AG08396 (cell line): ENCODE results near the gene CXorf66.
"Not testable (repeated sequence)": the region's sequence is repeated elsewhere in the genome, so short reads cannot be mapped to it uniquely, and the experiment has no call there.

Experiments
- DNase-seq: peaks from one replicate; pipeline ENCODE4 v3.0.0; 2012; ENCODE audit warnings: low spot score, mixed read lengths

CXorf66 gene, protein sequence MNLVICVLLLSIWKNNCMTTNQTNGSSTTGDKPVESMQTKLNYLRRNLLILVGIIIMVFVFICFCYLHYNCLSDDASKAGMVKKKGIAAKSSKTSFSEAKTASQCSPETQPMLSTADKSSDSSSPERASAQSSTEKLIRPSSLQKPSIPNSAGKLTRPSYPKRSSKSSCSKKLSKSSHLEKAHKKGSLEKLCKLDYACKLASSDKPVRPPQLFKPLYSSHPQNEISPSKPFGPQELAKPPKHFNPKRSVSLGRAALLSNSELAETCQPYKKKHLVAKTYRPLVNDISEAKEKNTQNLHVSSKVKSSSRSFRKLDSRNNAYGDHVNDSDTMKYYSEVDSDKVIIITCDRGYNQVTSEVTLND

DNA sequence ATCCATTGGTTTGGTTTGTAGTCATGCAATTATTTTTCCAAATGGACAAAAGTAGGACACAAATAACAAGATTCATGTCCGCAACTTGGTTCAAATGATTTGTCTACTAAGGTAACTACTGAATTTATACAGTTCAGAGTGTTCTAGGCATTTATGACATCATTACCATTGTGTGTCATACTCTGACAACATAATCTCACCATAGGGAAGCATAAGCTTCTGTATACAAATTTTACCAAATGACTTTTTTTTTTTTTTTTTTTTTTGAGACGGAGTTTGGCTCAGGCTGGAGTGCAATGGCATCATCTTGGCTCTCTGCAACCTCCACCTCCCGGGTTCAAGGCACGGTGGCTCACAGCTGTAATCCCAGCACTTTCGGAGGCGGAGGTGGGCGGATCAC lies at the start of gene CXorf66:
Gene CXorf66, minus strand, starts transcription at position 101 of the 400 bp plus-strand sequence. Its CDS starts 25 bp downstream, at position 76.
- DNase-seq = no peak

DNA sequence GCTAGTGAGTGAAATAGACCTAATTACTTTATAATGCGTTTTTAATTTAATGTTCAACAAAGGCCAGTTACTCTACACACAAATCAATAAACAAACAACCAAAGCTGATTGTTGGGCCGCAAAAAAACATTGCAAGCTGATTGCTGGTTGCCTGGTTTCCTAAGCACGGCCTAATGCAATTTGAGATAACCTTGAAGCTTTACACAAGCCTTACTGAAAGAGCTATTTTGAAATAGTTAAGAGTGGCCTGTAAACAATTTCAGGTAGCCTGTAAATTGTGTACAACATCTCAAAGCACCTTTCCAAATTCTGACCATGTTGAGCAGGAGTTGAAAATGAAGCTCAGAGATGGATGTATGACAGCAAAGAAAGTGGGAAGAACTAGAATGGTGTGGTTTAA lies 17.5 kb upstream of the CXorf66 start:
- no peak for DNase-seq

DNA sequence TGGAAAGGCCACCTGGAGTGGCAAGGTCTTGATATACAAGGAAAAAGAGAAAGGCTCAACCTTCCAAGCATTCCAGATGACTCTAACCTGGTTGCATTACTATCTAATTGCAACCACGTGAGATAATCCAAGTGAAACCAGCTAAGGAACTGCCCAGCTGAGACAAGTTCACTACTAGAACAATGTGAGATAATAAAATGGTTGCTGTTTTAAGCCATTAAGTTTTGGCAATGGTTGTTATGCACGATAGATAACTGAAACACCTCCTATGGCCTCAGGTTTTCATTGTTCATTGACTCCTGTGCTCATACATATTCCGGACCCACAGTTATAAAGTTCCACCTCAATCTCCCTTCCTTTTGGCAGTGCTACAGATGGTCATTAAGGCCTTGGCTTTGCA lies 9.2 kb upstream of the CXorf66 start:
- no peak for DNase-seq

DNA sequence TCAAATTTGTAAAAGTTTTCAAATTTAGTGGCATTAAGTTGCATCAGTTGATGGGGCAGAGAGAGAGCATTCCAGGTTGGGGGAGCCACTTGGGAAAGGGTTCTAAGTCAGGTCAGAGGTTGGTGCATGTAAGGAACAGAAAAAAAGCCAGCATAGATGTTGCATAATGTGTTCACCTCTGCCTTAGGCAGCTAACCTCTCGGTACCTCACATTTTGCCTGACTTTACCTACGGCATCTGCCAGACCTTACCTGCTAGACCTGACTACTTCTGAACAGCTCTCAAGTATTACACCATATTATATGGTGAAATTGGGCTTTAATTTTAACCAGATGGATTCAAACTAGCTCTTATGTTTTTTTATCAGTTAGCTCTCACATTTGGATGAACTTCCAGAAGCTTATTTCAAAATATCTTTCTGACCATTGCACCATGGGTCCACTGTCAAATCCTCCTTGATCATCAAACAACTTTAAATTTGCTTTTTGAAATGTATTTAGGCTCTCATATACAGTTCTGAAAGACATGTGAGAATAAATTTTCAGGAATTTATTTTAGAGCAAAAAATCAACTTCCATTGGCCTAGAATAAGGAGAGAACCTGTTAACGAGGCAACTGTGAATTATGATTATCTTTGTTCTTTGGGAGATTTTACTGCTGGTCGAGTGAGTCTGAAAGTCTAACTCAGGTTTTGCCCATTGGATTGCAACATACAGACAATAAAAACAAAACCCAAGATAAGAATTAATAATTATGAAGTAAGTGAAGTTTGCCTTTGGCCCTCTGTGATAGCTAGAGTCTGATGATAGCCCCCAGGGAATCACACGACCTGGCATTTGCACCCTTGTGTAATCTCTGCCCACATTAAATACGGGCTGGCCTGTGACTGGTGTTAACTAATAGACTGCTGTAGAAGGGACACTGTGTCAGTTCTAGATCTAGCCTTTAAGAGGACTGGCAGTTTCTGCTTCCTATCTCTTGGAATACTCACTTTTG lies 7.6 kb upstream of the CXorf66 start:
- DNase-seq = no peak

DNA sequence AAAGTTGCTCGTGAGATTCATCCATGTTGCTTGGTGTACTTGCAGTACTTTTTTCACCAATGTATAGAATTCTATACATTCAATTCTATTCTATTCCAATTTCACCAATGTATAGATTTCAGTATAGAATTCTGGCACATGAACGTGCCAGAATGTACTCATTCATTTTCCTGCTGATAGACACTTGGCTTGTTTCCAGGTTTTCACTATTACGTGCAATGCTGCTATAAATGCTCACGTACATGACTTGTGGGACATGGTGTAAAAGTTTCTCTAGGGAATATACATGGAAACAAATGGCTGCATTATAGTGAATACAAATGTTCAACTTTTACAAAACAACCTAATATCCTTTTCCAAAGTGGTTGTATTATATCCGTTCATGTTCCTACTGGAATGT lies 6.8 kb upstream of the CXorf66 start:
- no peak for DNase-seq

DNA sequence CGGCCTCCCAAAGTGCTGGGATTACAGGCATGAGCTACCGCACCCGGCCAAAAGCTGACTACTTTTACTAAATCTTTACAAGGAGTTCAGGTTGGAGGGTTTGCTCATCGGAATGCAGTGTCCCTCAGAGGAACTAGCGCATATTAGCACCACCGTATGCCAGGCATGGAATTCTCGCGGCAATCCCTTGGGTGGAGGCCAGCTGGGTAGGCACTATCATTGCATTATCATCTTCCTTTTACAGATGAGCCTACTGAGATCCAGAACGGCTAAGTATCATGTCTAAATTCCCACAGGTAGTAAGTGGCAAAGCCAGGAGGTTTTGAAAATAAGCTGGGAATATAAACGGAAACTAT lies 6.1 kb upstream of the CXorf66 start:
- DNase-seq = no peak

DNA sequence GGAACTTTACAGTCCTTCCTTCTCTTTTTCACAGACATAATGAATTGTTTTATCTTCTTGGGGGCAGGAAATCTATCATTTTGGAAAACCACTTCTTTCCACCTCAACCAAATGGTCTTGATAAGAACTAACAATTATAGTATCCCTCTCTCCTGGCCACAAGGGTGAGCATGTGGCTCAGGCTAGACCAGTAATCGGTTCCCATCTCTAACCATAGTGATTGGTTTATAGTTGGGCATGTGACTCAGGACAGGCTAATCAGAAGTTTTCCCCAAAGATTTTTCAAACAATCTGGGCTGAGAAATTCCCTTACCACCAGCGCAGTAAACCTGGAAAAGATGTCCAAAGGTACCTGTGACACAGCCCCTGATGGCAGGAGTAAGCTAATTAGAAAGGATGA lies 4.0 kb upstream of the CXorf66 start:
- DNase-seq = no peak

DNA sequence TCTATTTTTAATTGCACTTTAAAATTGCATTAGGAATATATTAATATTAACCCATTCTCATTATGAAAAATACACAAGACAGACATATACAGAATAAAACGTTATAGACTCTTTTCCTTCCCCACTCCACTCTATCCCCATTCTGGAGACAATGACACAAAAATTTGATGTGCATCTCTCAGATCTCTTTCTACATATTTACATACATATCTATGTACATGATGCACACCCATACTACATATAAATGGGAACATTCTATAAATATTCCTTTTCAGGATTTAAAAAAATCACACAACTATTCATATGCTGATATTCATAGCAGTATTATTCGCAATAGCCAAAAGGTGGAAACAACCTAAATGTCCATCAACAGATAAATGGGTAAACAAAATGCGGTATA lies 2.4 kb upstream of the CXorf66 start:
- DNase-seq = no peak

DNA sequence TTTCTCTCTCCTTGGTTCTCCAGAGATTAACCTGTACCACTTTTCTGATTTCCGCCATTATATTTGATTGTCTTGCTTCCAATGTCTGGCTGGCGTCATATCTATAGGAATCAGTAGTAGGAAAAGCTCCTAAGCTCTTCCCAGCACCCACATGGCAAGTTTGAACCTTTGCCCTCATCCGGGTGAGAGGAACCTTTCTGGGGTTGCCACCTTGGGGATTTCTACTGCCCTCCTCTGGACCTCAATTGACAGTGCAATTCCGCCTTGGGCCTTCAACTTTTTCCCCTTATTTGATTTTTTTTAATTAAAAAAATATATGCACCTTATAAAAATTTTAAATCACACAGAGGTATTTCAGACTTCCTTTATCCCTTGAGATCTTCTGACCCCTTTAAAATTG lies 2.0 kb upstream of the CXorf66 start:
- no peak for DNase-seq

DNA sequence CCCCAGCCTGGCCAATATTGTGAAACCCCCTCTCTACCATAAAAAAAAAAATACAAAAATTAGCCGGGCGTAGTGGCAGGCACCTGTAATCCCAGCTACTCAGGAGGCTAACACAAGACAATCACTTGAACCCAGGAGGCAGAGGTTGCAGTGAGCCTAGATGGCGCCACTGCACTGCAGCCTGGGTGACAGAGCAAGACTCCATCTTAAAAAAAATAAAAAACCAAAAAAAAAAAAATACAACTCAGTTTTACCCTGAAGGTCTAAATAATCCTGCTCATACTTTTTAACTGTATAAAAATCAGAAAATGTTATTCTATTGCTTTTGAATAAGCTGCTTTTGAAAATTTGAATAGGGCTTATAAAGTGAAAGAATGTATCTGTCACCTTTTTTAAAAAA lies 838 bp upstream of the CXorf66 start:
- DNase-seq = not testable (repeated sequence)

DNA sequence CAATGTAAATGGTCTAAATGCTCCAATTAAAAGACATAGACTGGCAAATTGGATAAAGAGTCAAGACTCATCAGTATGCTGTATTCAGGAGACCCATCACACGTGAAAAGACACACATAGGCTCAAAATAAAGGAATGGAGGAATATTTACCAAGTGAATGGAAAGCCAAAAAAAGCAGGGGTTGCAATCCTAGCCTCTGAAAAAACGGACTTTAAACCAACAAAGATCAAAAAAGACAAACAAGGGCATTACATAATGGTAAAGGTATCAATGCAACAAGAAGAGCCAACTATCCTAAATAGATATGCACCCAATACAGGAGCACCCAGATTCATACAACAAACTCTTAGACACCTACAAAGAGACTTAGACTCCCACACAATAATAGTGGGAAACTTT lies 4.2 kb downstream of the CXorf66 start:
- not testable (repeated sequence) for DNase-seq

DNA sequence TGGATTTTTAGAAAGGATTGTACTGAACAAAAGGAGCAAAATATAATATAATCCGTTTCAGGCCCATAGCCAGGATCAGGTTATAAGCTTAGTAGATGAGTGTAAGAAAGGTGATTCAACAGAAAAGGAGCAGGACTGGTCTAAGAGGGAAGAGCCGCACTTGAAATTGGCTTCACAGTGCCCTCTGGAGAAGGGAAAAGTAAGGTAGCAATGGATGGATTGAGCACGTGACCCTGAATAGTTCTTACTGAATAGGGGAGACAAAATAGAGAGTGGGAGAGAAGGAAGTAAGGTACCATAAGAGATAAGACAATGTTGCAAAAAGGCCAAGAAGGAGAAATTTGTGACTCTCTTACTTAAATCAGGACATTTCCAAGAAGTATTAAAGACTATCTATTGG lies 15.6 kb downstream of the CXorf66 start:
- no peak for DNase-seq

DNA sequence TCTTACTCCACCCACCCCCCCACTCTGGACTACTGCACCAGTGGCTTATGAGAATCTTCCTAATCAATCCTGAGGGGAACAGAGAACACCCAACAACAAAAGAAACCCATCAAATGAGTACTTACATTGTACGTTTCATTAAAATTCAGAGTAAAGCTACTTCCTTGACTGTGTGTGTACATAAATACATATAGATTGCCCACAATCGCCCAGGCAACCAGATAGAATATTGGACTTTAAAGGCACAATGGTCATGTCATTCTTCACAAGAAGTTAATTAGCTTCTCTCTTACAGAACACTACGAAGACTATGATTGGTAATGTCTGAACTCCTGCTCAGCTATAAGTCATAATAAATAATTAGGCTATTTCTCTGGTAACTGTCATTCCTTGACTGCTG lies 20.2 kb downstream of the CXorf66 start:
- DNase-seq = no peak

DNA sequence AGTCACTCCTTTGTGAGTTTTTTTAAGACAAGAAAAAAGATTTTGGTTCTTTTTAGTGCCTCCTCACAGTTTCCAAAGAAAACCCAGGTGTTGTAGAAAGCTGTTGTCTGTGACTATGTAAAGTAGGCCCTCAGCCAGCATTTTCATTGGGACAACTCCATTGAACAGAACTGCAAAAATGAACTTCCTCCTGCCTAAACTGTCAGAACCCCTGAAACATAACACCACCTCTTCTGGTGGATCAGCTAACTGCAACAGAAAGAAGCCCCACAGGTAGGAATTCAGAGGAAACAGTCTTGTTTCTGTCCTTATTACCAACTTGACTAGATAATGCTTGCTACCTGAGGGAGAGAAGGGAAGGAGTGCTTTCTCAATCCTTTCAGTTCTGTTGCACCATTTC lies 29.1 kb downstream of the CXorf66 start:
- DNase-seq = no peak

DNA sequence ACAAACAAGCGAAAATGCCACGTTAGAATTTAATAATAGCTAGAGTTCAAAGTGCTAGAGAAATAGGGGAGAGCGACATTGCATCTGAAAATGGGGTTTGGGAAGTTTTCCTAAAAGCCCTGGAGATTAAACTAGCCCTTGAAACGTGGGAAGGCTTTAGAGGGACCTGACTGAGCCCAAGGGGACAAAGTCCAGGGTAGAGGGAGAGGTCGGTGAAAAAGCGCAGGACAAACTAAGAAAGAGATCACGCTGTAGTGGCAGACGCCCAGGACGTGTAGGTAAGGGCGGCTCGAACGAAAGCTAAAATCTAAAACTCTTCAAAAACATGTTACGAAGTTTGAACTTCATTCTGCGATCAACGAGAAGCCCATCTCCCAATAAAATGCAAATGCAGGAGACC lies 31.4 kb downstream of the CXorf66 start:
- DNase-seq = no peak

DNA sequence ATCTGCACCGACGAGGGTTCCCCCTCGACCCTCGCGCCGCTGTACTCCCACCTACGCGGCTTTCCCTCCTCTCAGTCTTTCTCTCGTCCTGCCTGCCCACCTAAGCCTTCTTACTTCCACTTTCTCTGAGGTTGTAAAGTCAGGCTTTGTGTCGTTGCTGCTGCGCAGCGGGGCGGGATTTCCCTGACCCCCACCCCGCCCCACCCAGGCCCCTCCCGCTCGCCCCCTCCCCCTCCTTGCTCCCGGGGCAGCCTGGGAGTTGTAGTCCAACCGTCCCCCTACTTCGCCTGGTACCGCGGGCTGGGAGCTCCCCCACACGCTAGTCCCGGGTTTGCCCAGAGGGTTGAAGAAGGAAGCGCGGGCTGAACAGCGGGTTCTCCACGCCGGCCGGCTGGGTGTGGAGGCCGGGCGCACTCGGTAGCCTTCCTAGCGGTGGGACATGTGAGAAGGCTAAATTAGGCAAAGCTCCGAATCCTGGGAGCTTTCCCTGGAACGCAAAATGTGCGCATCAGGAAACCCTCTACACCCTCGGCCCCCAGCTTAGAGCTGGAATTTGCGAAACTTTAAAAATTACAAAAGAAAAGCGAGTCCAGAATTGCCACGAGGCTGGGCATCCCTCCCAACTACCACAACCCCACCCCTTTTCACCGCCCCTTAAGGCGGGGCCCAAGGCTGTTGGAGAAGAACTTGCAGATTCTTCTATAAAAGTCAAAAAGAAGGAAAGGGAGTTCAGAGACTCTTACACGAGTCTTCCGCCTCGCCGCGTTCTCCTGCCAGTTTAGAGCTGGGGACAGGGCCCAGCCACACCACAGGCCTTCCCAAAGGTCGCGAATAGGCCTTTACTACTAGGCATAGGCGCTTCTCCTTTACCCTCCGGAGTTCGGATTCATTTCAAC lies 32.2 kb downstream of the CXorf66 start, which contains the start of gene ATP11C:
Gene ATP11C, minus strand, starts transcription at position 153 of the 896 bp plus-strand sequence. CDS start 1,011 bp downstream, outside the sequence.
- peak; percentile 82 for DNase-seq

DNA sequence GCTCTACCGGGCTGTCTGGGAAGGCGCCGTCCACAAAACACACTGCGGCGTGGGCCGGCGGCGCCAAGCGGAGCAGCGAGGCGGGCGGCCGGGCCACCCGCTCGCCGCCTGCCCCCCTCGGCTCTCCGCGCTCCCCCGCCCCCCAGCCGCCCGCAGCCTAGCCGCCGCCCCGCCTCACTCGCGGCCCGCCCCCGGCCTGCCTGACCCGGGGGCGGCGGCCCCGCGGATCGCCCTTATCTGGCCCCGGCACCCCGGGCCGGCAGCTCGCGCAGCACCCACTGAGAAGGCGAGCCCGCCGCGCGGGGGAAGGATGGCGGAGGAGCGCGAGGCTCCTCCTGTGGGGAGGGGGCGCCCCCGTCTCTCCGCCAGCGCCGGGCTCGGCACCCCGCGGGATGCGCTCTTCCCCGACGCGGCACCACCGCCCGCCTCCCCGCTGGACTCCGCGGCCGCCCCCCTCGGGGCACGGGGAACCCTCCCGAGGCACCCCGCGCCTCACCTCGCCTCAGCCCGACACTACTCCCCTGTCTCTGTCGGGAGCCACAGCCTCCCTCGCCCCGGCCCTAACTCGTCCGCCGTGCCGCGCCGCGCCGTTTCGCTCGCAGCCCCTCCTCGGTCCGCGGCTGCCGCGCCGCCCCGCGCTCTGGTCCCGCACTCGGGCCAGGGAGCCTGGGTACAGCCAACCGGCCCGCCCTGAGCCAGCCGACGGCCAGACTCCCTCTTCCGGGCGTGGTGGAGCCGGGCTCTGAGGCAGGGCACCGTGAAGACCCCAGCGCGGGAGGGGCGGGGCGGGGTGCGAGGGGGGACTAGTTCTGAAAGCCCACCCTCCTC lies 33.0 kb downstream of the CXorf66 start:
- DNase-seq = peak; percentile 70

DNA sequence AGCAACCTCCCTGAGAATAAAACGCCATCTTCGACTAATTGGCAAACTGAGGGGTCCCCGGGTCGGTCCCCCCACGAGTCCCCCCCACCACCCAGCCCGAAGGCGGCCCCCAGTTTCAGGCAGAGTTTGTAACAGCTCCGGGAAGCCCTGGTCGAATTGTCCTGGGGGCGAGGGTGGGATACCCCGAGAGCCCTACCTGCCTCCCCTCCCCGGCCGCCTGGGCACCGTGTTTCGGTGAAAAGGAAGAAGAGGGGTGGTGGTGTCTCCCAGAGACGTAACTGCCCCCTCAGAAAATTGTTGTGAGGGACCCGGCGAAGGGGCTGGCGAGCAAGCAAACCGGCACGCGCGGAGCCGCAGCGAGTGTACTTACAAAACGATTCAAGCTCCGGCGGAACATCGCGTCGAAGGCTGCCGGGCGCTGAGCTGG lies 33.7 kb downstream of the CXorf66 start:
- no peak for DNase-seq

DNA sequence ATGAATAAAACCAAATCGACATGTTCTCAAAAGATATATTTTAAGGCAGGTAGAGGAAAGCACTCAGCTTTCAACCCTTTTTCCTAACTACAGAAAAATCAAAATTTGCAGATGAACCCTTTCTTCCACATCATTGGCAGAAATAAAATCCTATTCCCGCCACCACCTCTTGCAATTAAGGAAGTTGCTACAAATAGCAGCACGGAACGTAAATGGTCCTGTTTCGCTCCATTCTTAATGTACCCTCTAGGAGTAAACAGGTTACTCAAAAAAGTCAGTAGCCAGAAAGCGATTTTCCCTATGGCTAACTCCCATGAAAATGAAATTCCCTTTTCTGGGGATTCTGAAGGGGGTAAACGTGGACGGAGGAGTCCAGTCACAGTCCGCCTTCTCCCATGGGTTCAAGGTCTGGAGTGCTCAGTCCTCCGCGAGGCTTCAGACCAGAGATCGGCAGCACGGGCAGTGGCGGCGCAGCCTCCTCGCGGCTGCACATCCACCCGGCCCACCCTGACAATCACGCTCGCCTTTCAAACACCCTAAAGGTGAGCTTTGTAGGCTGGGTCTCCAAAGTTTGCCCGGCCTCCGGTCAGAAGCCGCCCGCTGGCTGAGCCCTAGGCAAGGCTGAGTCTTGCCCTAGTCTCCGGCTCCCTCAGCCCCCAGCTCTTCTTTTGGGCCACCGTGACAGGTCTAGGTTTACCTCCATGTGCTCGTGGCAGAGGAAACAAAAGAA lies 34.2 kb downstream of the CXorf66 start:
- peak; percentile 21 for DNase-seq

DNA sequence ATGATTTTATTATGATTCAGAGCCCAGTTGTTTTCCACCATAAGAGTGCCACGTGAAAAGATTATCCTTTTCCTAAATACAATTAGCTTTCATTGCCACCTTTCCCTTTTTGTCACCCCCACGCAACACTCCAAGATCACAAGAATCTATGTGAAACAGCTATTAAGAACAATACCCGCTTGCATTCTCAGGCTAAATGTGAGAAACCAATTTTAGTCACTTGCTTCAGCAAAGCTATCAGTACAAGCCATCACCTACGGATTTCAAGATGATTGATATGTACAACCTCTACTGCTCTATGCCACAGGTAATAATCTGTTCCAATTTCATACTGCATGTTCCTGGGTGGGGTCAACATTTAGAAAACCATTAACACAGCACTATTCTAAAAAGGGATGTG lies 34.9 kb downstream of the CXorf66 start:
- DNase-seq = no peak
